Peyer's patch (tissue), 4 donors: ENCODE results near the gene MTMR11. TPM values are rescaled to one million over a fixed set of nuclear protein-coding genes. Genes with fewer than 3 reads are reported as not detected.

Experiments
- DNase-seq, 3 donors: peaks; one replicate each; pipeline ENCODE4 v3.0.0-alpha.2; 2017 to 2019
- H3K27ac ChIP-seq, 4 donors: fragments of 200-600 bp; sonication (generic); one replicate each; pipeline ENCODE4 v1.5.1; 2016 to 2019
- H3K27me3 ChIP-seq, 2 donors: fragments of 200-600 bp; sonication (generic); one replicate each; pipeline ENCODE4 v1.5.1; 2019
- H3K36me3 ChIP-seq, 3 donors: fragments of 200-600 bp; sonication (generic); one replicate each; pipeline ENCODE4 v1.5.1; 2016 to 2019
- H3K4me1 ChIP-seq, 4 donors: fragments of 200-600 bp; sonication (generic); one replicate each; pipeline ENCODE4 v1.5.1; 2016 to 2019
- H3K4me3 ChIP-seq, 4 donors: fragments of 200-600 bp; sonication (generic); 1 replicate in 3 of 4; 2 replicates in 1 of 4; pipeline ENCODE4 v1.5.1; 2016 to 2019; ENCODE audit warnings: mild to moderate bottlenecking in 1 of 4
- H3K9me3 ChIP-seq, 4 donors: fragments of 200-600 bp; sonication (generic); one replicate each; pipeline ENCODE4 v1.5.1; 2016 to 2019; ENCODE audit warnings: mild to moderate bottlenecking in 1 of 4
- POLR2A ChIP-seq, 2 donors: fragments of 450-650 bp; IDR thresholded peaks; one replicate each; pipeline ENCODE4 v1.5.1; 2017; ENCODE audit warnings: antibody characterized with exemption in 2 of 2, mild to moderate bottlenecking in 2 of 2, moderate library complexity in 2 of 2
- total RNA-seq, 4 donors: library from RNA; depleted of rRNA; stranded (reverse); fragments of >200 nt; gene quantifications; one replicate each; pipeline ENCODE4 v1.1.0, GENCODE V29; 2016
- TF ChIP-seq, protein P1 (sequence below), 6 experiments: fragments of 450-650 bp in 4 of 6; fragments of 200-600 bp in 2 of 6; sonication (generic) in 1 of 6; IDR thresholded peaks; one replicate each; pipeline ENCODE4 v1.5.1; 2017 to 2019; ENCODE audit warnings: antibody characterized with exemption in 6 of 6, mild to moderate bottlenecking in 3 of 6, moderate library complexity in 1 of 6

The MTMR11 gene
- total RNA-seq, 4 donors from 2014 or later, result 47.9 to 210 (median 175) TPM

DNA sequence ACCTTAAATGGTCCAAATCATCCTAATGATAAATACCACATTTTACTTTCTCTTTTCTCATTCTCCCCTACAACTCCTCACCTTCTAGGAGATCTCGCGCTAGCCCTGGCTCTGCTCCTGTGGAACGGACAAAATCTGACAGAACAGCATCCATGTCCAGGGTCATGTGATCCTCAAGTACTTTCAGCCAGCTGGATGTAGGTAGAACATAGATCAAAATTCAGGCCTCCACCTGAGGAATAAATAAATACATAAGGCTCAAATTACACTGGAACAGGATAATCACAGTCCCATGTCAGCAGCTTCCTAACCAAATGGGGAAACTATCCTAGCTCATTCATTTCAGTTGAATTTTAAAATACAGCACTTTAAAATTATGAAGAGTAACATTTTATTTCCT is 40.7 kb upstream of the MTMR11 start:
- no peak for TF ChIP-seq POLR2A (IDR thresholded peaks at IDR 0.05)
- TF ChIP-seq, protein P1, sequence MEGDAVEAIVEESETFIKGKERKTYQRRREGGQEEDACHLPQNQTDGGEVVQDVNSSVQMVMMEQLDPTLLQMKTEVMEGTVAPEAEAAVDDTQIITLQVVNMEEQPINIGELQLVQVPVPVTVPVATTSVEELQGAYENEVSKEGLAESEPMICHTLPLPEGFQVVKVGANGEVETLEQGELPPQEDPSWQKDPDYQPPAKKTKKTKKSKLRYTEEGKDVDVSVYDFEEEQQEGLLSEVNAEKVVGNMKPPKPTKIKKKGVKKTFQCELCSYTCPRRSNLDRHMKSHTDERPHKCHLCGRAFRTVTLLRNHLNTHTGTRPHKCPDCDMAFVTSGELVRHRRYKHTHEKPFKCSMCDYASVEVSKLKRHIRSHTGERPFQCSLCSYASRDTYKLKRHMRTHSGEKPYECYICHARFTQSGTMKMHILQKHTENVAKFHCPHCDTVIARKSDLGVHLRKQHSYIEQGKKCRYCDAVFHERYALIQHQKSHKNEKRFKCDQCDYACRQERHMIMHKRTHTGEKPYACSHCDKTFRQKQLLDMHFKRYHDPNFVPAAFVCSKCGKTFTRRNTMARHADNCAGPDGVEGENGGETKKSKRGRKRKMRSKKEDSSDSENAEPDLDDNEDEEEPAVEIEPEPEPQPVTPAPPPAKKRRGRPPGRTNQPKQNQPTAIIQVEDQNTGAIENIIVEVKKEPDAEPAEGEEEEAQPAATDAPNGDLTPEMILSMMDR (IDR thresholded peaks at IDR 0.05), result no peak
- no peaks in the 10 kb centered on the region for H3K27me3 ChIP-seq
- no peak overlapping the region for H3K27ac ChIP-seq
- no peaks in the 10 kb centered on the region for H3K9me3 ChIP-seq
- H3K4me3 ChIP-seq, result no peak overlapping the region
- peaks cover 0 to 14% (median 0%) of the 10 kb centered on the region in 4 donors for H3K4me1 ChIP-seq
- no peak for DNase-seq
- H3K36me3 ChIP-seq, result peaks cover 0 to 31% (median 0%) of the 10 kb centered on the region in 3 donors

DNA sequence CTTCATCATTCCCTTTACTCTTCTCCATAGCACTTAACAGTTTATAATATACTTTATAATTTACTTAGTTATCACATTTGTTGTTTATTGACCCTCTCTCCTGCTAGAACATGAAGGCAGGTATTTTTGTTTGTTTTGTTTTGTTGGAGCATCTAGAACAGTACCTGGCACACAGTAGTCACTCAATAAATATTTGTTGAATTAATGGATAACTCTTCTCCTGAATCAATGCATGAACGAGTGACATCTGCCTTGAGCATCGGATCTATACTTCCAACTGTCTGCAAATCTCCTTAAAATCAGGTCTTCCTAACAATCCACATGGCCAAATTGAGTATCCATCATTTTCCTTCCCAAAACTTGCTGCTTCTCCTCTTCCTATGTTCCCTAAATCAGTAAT is 35.9 kb upstream of the MTMR11 start:
- DNase-seq, result no peak
- Histone ChIP-seq H3K9me3 (no peaks in the 10 kb centered on the region), H3K27me3 (no peaks in the 10 kb centered on the region), H3K27ac (no peak overlapping the region), H3K36me3 (peaks cover 0 to 77% (median 0%) of the 10 kb centered on the region in 3 donors), H3K4me1 (peaks cover 0 to 4% (median 0%) of the 10 kb centered on the region in 4 donors), H3K4me3 (no peak overlapping the region)
- TF ChIP-seq, protein P1 (IDR thresholded peaks at IDR 0.05), result no peak
- TF ChIP-seq POLR2A (IDR thresholded peaks at IDR 0.05), result no peak

DNA sequence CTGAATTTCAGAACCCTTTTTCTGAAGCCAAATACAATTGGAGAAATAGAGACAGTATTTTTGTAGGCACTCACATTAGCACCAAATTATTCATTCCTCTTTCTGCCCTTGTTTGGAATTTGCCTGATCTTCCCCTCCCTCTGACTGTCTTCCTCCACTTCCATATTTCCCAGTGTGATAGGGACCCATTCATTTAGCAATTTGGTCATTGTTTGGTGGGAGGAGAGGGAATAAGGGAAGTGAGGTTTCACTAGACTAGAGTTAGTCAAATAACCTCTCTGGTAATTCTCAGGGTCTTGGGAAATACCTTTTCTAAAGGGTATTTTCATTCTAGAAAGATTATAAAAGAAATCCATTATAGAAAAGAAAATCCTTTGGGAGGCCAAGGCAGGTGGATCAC is 31.0 kb upstream of the MTMR11 start:
- no peak for TF ChIP-seq POLR2A (IDR thresholded peaks at IDR 0.05)
- TF ChIP-seq, protein P1 (IDR thresholded peaks at IDR 0.05), result no peak
- no peak for DNase-seq
- Histone ChIP-seq H3K27me3 (no peaks in the 10 kb centered on the region), H3K9me3 (no peaks in the 10 kb centered on the region), H3K36me3 (peaks cover 0 to 92% (median 0%) of the 10 kb centered on the region in 3 donors), H3K4me3 (no peak overlapping the region), H3K27ac (no peak overlapping the region), H3K4me1 (peaks cover 0 to under 1% (median 0%) of the 10 kb centered on the region in 4 donors)

DNA sequence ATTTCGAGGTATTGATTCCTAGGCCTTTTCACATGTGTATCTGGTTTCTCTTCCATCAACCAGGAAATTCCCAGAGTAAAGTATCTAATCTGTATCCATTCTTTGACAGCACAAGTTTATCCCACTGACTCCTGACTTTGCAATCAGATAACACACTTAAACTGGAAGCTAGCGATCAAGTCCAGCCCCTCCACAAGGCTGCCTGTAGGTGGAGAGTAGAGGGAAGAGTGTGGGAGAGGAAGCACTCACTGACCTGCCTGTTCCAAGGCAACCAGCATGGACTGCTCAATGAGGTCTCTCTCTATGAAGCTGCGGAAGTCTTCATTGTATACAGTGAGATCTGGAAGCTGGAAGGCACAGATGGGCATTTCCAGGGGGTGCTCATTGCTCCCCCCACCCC is 30.4 kb upstream of the MTMR11 start:
- H3K36me3 ChIP-seq, result peaks cover 0 to 85% (median 0%) of the 10 kb centered on the region in 3 donors

DNA sequence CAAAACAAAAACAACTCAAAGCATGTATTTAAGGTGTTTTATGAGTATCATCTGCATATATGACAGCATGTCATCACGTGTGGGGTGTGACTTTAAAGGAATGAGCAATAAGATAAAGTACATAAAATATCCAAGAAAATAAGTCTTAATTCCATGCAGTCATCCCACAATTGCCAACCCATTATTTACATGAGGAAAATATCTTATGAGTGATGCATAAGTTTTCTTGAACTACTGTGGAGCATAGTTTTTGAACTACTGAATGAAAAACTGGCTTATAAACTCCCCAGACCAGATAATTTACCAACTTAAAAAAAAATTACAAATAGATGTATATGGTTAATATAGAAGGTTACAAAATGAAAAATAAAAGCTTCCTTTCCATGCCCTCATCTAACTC is 29.7 kb upstream of the MTMR11 start:
- H3K4me3 ChIP-seq, result no peak overlapping the region
- no peak for TF ChIP-seq POLR2A (IDR thresholded peaks at IDR 0.05)
- TF ChIP-seq, protein P1 (IDR thresholded peaks at IDR 0.05), result no peak
- peaks cover 0 to 80% (median 0%) of the 10 kb centered on the region in 3 donors for H3K36me3 ChIP-seq
- no peaks in the 10 kb centered on the region for H3K27me3 ChIP-seq
- H3K4me1 ChIP-seq, result peaks cover 0 to 9% (median 0%) of the 10 kb centered on the region in 4 donors
- DNase-seq, result no peak
- H3K9me3 ChIP-seq, result no peaks in the 10 kb centered on the region
- H3K27ac ChIP-seq, result no peak overlapping the region

More for the DNA sequence above, 30.4 kb upstream of the MTMR11 start:
- DNase-seq, result no peak
- Histone ChIP-seq H3K4me3 (no peak overlapping the region), H3K27me3 (no peaks in the 10 kb centered on the region), H3K27ac (no peak overlapping the region), H3K9me3 (no peaks in the 10 kb centered on the region), H3K4me1 (peaks cover 0 to 6% (median 0%) of the 10 kb centered on the region in 4 donors)
- TF ChIP-seq POLR2A (IDR thresholded peaks at IDR 0.05), result no peak
- TF ChIP-seq, protein P1 (IDR thresholded peaks at IDR 0.05), result no peak

DNA sequence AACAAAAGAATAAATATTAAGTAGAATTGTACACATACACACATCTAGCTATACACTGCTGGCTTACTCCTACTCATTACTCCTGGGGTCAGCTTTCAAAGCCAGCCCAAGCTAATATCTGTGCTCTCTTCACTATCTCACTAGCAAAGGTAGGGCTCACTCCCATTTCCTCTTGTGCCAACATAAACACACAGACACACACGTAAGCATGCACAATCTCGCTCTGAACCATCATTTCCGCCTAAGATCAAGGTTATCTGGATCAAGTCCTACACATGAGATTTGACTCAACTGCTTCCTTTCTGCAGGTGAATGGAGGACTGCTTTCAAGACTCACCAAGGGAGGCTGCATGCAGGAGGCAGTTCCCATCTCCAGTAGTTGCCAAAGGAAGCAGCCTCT is 28.8 kb upstream of the MTMR11 start:
- Histone ChIP-seq H3K27ac (no peak overlapping the region), H3K4me1 (peaks cover 0 to 9% (median 0%) of the 10 kb centered on the region in 4 donors), H3K4me3 (no peak overlapping the region), H3K27me3 (no peaks in the 10 kb centered on the region), H3K9me3 (no peaks in the 10 kb centered on the region), H3K36me3 (peaks cover 0 to 75% (median 0%) of the 10 kb centered on the region in 3 donors)
- DNase-seq, result no peak
- TF ChIP-seq, protein P1 (IDR thresholded peaks at IDR 0.05), result no peak
- no peak for TF ChIP-seq POLR2A (IDR thresholded peaks at IDR 0.05)
